Naive thymus-derived CD4-positive, alpha-beta T cell (primary cell): ENCODE results near the gene CD248. TPM values are rescaled to one million over a fixed set of nuclear protein-coding genes. Genes with fewer than 3 reads are reported as not detected.

Experiments used
- ATAC-seq: fragments of 150-1000 bp; cut with Tn5 transposase; 2 replicates; pipeline ENCODE4 v1.10.0; 2021; ENCODE audit warnings: mild to moderate bottlenecking, moderate library complexity
- CTCF ChIA-PET: fragments of 350-600 bp; sonication (Branson Sonifier 250); formaldehyde crosslinking; loops from one replicate; lab custom pipeline; 2021; ENCODE audit warnings: antibody characterized with exemption; lab: Charles Lee
- POLR2A ChIA-PET: fragments of 350-600 bp; sonication (Branson Sonifier 250); formaldehyde crosslinking; loops from one replicate; lab custom pipeline; 2021; ENCODE audit warnings: antibody characterized with exemption, inconsistent platforms; lab: Charles Lee
- DNase-seq, 9 donors: peaks; one replicate each; pipeline versions ENCODE4 v3.0.0 to v3.0.0-alpha.2; 2020 to 2022; ENCODE audit warnings: mixed read lengths in 1 of 9
- H3K27ac ChIP-seq: one replicate; pipeline ENCODE4 v1.7.0; 2013; ENCODE audit warnings: mild to moderate bottlenecking, low read depth, low read length, moderate library complexity
- H3K27me3 ChIP-seq, 2 donors: one replicate each; pipeline ENCODE4 v1.7.0; 2013; ENCODE audit warnings: low read length in 2 of 2, mild to moderate bottlenecking in 2 of 2, moderate library complexity in 2 of 2; ENCODE audit not compliant: control insufficient read depth in 2 of 2, insufficient read depth in 2 of 2
- H3K36me3 ChIP-seq, 3 experiments: 1 replicate in 2 of 3; 2 replicates in 1 of 3; pipeline ENCODE4 v1.7.0; 2013; ENCODE audit warnings: low read length in 3 of 3, mild to moderate bottlenecking in 3 of 3, moderate library complexity in 1 of 3; ENCODE audit not compliant: insufficient read depth in 3 of 3, control insufficient read depth in 2 of 3
- H3K4me1 ChIP-seq, 2 donors: one replicate each; pipeline ENCODE4 v1.7.0; 2013; ENCODE audit warnings: low read length in 2 of 2, mild to moderate bottlenecking in 2 of 2, moderate library complexity in 1 of 2; ENCODE audit not compliant: control insufficient read depth in 2 of 2, insufficient read depth in 2 of 2
- H3K4me3 ChIP-seq: 2 replicates; pipeline ENCODE4 v1.7.0; 2013; ENCODE audit warnings: mild to moderate bottlenecking, low read length
- H3K9me3 ChIP-seq, 3 experiments: 1 replicate in 2 of 3; 2 replicates in 1 of 3; pipeline ENCODE4 v1.7.0; 2013; ENCODE audit warnings: low read length in 3 of 3; ENCODE audit not compliant: control insufficient read depth in 2 of 3
- H3K27ac Mint-ChIP-seq, 9 donors: one replicate each; pipeline ENCODE4 v1.8.0; 2020 to 2022; ENCODE audit warnings: mixed read lengths in 9 of 9, mild to moderate bottlenecking in 8 of 9, moderate library complexity in 5 of 9, inconsistent platforms in 2 of 9
- H3K27me3 Mint-ChIP-seq, 5 donors: one replicate each; pipeline ENCODE4 v1.8.0; 2021 to 2022; ENCODE audit warnings: mixed read lengths in 5 of 5, mild to moderate bottlenecking in 1 of 5
- H3K36me3 Mint-ChIP-seq, 5 donors: one replicate each; pipeline ENCODE4 v1.8.0; 2020 to 2022; ENCODE audit warnings: mixed read lengths in 5 of 5, mild to moderate bottlenecking in 3 of 5, inconsistent platforms in 1 of 5
- H3K4me1 Mint-ChIP-seq, 7 donors: one replicate each; pipeline ENCODE4 v1.8.0; 2020 to 2022; ENCODE audit warnings: mixed read lengths in 7 of 7, mild to moderate bottlenecking in 3 of 7, inconsistent platforms in 1 of 7
- H3K4me3 Mint-ChIP-seq, 10 donors: one replicate each; pipeline ENCODE4 v1.8.0; 2020 to 2022; ENCODE audit warnings: mild to moderate bottlenecking in 10 of 10, mixed read lengths in 10 of 10, moderate library complexity in 6 of 10, inconsistent platforms in 2 of 10
- H3K9me3 Mint-ChIP-seq, 11 donors: one replicate each; pipeline ENCODE4 v1.8.0; 2020 to 2022; ENCODE audit warnings: mixed read lengths in 11 of 11, mild to moderate bottlenecking in 4 of 11, inconsistent platforms in 1 of 11, moderate library complexity in 1 of 11
- intact Hi-C, 2 donors: fragments of 100-400 bp; cut with micrococcal nuclease; formaldehyde crosslinking; loops; one replicate each; pipeline ENCODE4 v1.15.1; 2023
- polyA plus RNA-seq, 2 donors: library from polyadenylated mRNA; unstranded; fragments of 300-500 nt; fragmentation: Illumina TruSeq; gene quantifications; one replicate each; pipeline ENCODE4 v1.2.3, GENCODE V29; 2021
- total RNA-seq, 6 experiments: library from RNA in 5 of 6; stranded (reverse) in 5 of 6; gene quantifications; 1 replicate in 5 of 6; 2 replicates in 1 of 6; pipeline ENCODE4 v1.2.3 and lab custom pipeline; 2021 to 2026

CD248 gene
- total and polyA plus RNA-seq, 7 experiments from 2014 or later = 0.36 to 10.9 (median 2.5) TPM

DNA sequence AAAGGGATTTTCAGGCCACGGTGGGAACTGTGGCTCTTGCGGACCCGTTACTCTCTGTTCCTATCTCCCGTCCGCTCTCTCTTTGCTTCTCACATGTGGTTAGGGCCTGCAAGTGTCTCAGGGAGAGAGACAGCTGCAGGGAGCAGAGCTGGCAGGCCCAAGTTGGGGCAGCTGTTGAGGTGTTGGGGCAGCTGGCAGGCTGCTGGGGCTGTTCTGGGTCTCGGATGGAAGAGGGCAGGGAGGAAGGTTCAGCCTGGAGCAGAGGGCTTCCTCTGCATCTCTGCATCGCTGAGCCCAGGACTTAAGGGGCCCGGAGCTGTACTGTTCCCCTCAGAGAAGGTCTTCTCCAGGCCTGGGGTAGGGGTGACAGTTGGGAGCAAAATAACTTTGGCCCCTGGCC lies 41.4 kb downstream of the CD248 start:
- Histone ChIP-seq H3K4me1 (peaks cover 16 to 34% of the 10 kb centered on the region in 2 donors), H3K27me3 (no peaks in the 10 kb centered on the region), H3K9me3 (no peaks in the 10 kb centered on the region), H3K27ac (no peak overlapping the region), H3K36me3 (peaks cover 10 to 51% (median 14%) of the 10 kb centered on the region in 3 experiments), H3K4me3 (no peak overlapping the region)
- Mint-ChIP-seq H3K9me3 (no peaks in the 10 kb centered on the region), H3K27me3 (peaks cover 0 to 13% (median 0%) of the 10 kb centered on the region in 5 donors), H3K4me1 (peaks cover 12 to 42% (median 26%) of the 10 kb centered on the region in 7 donors), H3K27ac (peak overlapping the region in 2 of 9 donors; percentile 22 to 65), H3K36me3 (peaks cover 8 to 21% (median 11%) of the 10 kb centered on the region in 5 donors), H3K4me3 (no peak overlapping the region)
- ChIA-PET CTCF (no interaction called here), POLR2A (no interaction called here)
- intact Hi-C loops = no loop called here
- ATAC-seq (no peak), DNase-seq (no peak)

DNA sequence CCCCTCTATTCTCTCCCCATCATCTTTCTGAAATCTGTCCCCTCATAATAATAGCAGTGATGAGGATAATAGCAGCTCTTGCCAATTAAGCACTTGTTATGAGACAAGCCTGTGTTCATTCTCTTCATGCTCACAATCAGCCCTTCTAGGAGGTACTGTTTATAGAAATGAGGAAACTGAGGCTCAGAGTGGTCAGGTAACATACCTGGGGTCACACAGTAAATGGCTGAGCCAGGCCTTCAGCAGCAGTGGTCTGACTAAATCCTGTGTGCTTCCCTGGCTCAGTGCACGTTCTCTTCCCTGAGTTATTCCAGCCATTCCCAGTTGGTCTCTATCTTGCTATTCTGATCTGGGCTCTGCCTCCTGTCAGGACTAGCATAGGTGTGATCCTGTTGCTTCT lies 42.6 kb downstream of the CD248 start:
- Mint-ChIP-seq H3K4me1 (peaks cover 18 to 50% (median 33%) of the 10 kb centered on the region in 7 donors), H3K27ac (peak overlapping the region in 1 of 9 donors; percentile 58), H3K9me3 (no peaks in the 10 kb centered on the region), H3K36me3 (peaks cover 8 to 21% (median 11%) of the 10 kb centered on the region in 5 donors), H3K27me3 (peaks cover 0 to 7% (median 0%) of the 10 kb centered on the region in 5 donors), H3K4me3 (no peak overlapping the region)
- ATAC-seq (no peak), DNase-seq (no peak)
- no peak overlapping the region for H3K4me3 ChIP-seq
- peaks cover 10 to 51% (median 14%) of the 10 kb centered on the region in 3 experiments for H3K36me3 ChIP-seq
- no peaks in the 10 kb centered on the region for H3K9me3 ChIP-seq
- no peak overlapping the region for H3K27ac ChIP-seq
- intact Hi-C loops = no loop called here
- ChIA-PET POLR2A (no interaction called here), CTCF (interaction anchor here (0.6 kb wide), 1 partner anchor 138 kb away, joined by 3 read pairs; no protein-coding TSS in a partner anchor)
- peaks cover 27 to 46% of the 10 kb centered on the region in 2 donors for H3K4me1 ChIP-seq
- no peaks in the 10 kb centered on the region for H3K27me3 ChIP-seq

DNA sequence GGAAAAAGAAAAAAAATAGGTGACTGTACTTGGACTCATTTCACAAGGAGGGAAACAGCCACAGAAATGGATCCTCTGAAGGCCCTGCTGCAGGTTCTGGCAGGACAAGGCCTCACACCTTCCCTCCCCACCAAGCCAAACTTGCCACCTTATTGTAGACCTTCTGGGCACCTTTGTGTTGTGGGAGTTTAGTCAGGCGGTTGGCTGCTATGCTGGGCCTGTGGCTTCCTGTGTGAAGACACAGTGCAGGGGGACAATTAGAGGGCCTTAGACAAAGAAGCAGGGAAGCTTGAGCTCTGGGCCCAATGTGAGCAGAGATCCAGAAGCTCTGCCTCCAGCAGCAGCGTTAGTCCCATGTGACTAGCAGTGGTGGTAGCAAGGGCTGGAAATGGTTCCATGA lies 44.2 kb downstream of the CD248 start:
- peaks cover 19 to 46% of the 10 kb centered on the region in 2 donors for H3K4me1 ChIP-seq
- POLR2A ChIA-PET = interaction anchor here (0.8 to 6.3 kb wide), 2 partner anchors 7 to 16 kb away, joined by 3 to 56 read pairs; partner anchors contain the start of genes CNIH2 and YIF1A

DNA sequence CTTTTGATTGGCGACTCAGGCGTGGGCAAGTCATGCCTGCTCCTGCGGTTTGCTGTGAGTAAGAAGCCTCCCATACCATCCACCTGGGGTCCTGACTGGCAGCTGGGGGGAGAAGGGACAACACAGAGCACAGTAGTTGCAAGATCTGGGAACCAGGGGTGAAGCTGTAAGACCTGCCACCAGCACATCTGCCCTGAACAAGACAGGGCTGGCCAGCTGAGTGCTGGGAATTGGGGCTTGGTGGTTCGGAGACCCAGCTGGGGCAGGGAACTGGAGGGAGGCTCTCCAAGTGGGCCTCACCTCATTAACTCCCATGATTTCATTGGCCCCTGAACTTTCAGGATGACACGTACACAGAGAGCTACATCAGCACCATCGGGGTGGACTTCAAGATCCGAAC lies 45.0 kb downstream of the CD248 start:
- no peak for DNase-seq
- ChIA-PET CTCF (interaction anchor here (0.7 to 1.9 kb wide), 5 partner anchors 9 to 376 kb away, joined by 3 to 5 read pairs (median 4); no protein-coding TSS in a partner anchor), POLR2A (interaction anchor here (0.8 to 6.3 kb wide), 2 partner anchors 8 to 17 kb away, joined by 3 to 56 read pairs; partner anchors contain the start of genes CNIH2 and YIF1A)
- ATAC-seq = no peak
- Mint-ChIP-seq H3K27me3 (peaks cover 0 to 3% (median 0%) of the 10 kb centered on the region in 5 donors), H3K4me1 (peaks cover 27 to 50% (median 38%) of the 10 kb centered on the region in 7 donors), H3K36me3 (peaks cover 8 to 21% (median 11%) of the 10 kb centered on the region in 5 donors), H3K9me3 (peaks cover 0 to 5% (median 0%) of the 10 kb centered on the region in 11 donors), H3K27ac (peak overlapping the region in 3 of 9 donors; percentile 65 to 80 (median 72)), H3K4me3 (peak overlapping the region in 2 of 10 donors; percentile 35 to 75)
- intact Hi-C loops = no loop called here
- Histone ChIP-seq H3K27me3 (no peaks in the 10 kb centered on the region), H3K27ac (no peak overlapping the region), H3K9me3 (no peaks in the 10 kb centered on the region), H3K4me3 (no peak overlapping the region), H3K4me1 (peaks cover 16 to 46% of the 10 kb centered on the region in 2 donors), H3K36me3 (peaks cover 10 to 56% (median 14%) of the 10 kb centered on the region in 3 experiments)

More for the DNA sequence above, 44.2 kb downstream of the CD248 start:
- Mint-ChIP-seq H3K27ac (peak overlapping the region in 4 of 9 donors; percentile 8 to 53 (median 38)), H3K9me3 (peaks cover 0 to 5% (median 0%) of the 10 kb centered on the region in 11 donors), H3K36me3 (peaks cover 8 to 23% (median 11%) of the 10 kb centered on the region in 5 donors), H3K4me3 (peak overlapping the region in 1 of 10 donors; percentile 44), H3K27me3 (peaks cover 0 to 3% (median 0%) of the 10 kb centered on the region in 5 donors), H3K4me1 (peaks cover 24 to 52% (median 36%) of the 10 kb centered on the region in 7 donors)
- DNase-seq (no peak), ATAC-seq (no peak)
- CTCF ChIA-PET = interaction anchor here (0.7 to 1.9 kb wide), 3 partner anchors 8 to 39 kb away, joined by 3 to 5 read pairs (median 4); no protein-coding TSS in a partner anchor
- Histone ChIP-seq H3K9me3 (no peaks in the 10 kb centered on the region), H3K36me3 (peaks cover 10 to 56% (median 14%) of the 10 kb centered on the region in 3 experiments), H3K4me3 (peak overlapping the region; percentile 27), H3K27ac (no peak overlapping the region), H3K27me3 (no peaks in the 10 kb centered on the region)
- intact Hi-C loops = no loop called here

- H3K36me3 ChIP-seq = peaks cover 10 to 50% (median 14%) of the 10 kb centered on the region in 3 experiments
- Mint-ChIP-seq H3K4me1 (peaks cover 28 to 50% (median 36%) of the 10 kb centered on the region in 7 donors), H3K27ac (peak overlapping the region; percentile 87 to 99 (median 97)), H3K4me3 (peak overlapping the region; percentile 88 to 100 (median 95)), H3K36me3 (peaks cover 7 to 24% (median 10%) of the 10 kb centered on the region in 5 donors), H3K27me3 (peaks cover 0 to 3% (median 0%) of the 10 kb centered on the region in 5 donors), H3K9me3 (peaks cover 0 to 5% (median 0%) of the 10 kb centered on the region in 11 donors)
- peaks cover 16 to 44% of the 10 kb centered on the region in 2 donors for H3K4me1 ChIP-seq
- H3K27me3 ChIP-seq = no peaks in the 10 kb centered on the region
- DNase-seq (peak in 1 of 9 donors; percentile 23), ATAC-seq (no peak)
- peak overlapping the region; percentile 90 for H3K27ac ChIP-seq
- ChIA-PET POLR2A (interaction anchor here (1.4 to 6.3 kb wide), 4 partner anchors 11 to 1134 kb away, joined by 3 to 56 read pairs (median 16); partner anchors contain the start of genes CNIH2 and YIF1A), CTCF (interaction anchor here (0.5 to 1.4 kb wide), 5 partner anchors 12 to 956 kb away, joined by 3 to 4 read pairs (median 3); no protein-coding TSS in a partner anchor)
- no peaks in the 10 kb centered on the region for H3K9me3 ChIP-seq
- H3K4me3 ChIP-seq = peak overlapping the region; percentile 91
- intact Hi-C loops = loop anchor here (1.0 to 10.0 kb wide), 19 partner anchors 8 to 1347 kb away; partner anchors contain the start of genes BRMS1 (in 2 of the 2), YIF1A (in 2 of the 2), B4GAT1 (in 1 of the 2) and BANF1 (in 1 of the 2)
Measured at GRCh38 chr11:66268952-66269905, 47.6 kb downstream of the CD248 start.
